K562 (cell line): Measurements from ENCODE around the gene TMEM63A. TPM values are rescaled to one million over a fixed set of nuclear protein-coding genes. Genes with fewer than 3 reads are reported as not detected.

Source experiments
- ATAC-seq: fragments of 200-7000 bp; cut with Tn5 transposase; 3 replicates; pipeline ENCODE4 v1.9.1; 2020; ENCODE audit warnings: moderate library complexity
- BruUV-seq: library from RNA; stranded (reverse); fragments of 400-500 nt; replicated peaks from 2 replicates; lab custom pipeline; 2021; lab: Mats Ljungman, UMichigan
- CTCF ChIA-PET: fragments of 300-600 bp; formaldehyde crosslinking; extraction: SDS; loops from one replicate; lab custom pipeline; 2021; ENCODE audit warnings: low intra/inter-chr PET ratio; lab: Yijun Ruan, JAX
- POLR2A ChIA-PET: fragments of 300-600, 350-650 bp; sonication (Branson Sonifier 250); formaldehyde crosslinking; extraction: SDS; loops from one replicate; lab custom pipeline; 2021; ENCODE audit warnings: antibody characterized with exemption, inconsistent platforms; lab: Yijun Ruan, JAX
- DNase-seq, 4 experiments: peaks; one replicate each; pipeline versions ENCODE4 v3.0.0 to v3.0.0-alpha.2; 2011 to 2018; ENCODE audit warnings: low spot score in 3 of 4, mixed read lengths in 3 of 4; ENCODE audit errors: extremely low read depth in 1 of 4
- FAIRE-seq: peaks from 2 replicates; lab custom pipeline; 2011; peaks lifted over from hg19 to GRCh38; lab: Jason Lieb, UNC
- H2AFZ ChIP-seq: 2 replicates; pipeline ENCODE4 v1.6.0; 2011; ENCODE audit warnings: low read depth, low read length, control low read depth, inconsistent platforms
- H3K27ac ChIP-seq: fragments of 200-600 bp; 3 replicates; pipeline ENCODE4 v1.8.0; 2011; ENCODE audit warnings: low read depth, mild to moderate bottlenecking, control low read depth, inconsistent platforms, low read length, moderate library complexity, mixed read lengths; ENCODE audit errors: extremely low read depth
- H3K27me3 ChIP-seq, 2 experiments: fragments of 300-600 bp in 1 of 2; 2 replicates in 1 of 2; 3 replicates in 1 of 2; pipeline versions ENCODE4 v1.6.0 to v1.8.0; 2011; ENCODE audit warnings: inconsistent platforms in 2 of 2, low read length in 2 of 2, mild to moderate bottlenecking in 1 of 2, mixed read lengths in 1 of 2, moderate library complexity in 1 of 2; ENCODE audit not compliant: control insufficient read depth in 2 of 2, insufficient read depth in 2 of 2
- H3K36me3 ChIP-seq: fragments of 300-600 bp; 3 replicates; pipeline ENCODE4 v1.8.0; 2011; ENCODE audit warnings: mild to moderate bottlenecking, low read length, inconsistent platforms; ENCODE audit not compliant: control insufficient read depth, insufficient read depth
- H3K4me1 ChIP-seq, 2 experiments: fragments of 200-600 bp in 1 of 2; replicated peaks in 1 of 2; 2 replicates in 1 of 2; 3 replicates in 1 of 2; pipeline versions ENCODE4 v1.5.1 to v1.8.0; 2011; ENCODE audit warnings: inconsistent platforms in 2 of 2, low read length in 2 of 2, mild to moderate bottlenecking in 1 of 2, mixed read lengths in 1 of 2, moderate library complexity in 1 of 2; ENCODE audit not compliant: control insufficient read depth in 2 of 2, insufficient read depth in 2 of 2
- H3K4me2 ChIP-seq: 2 replicates; pipeline ENCODE4 v1.6.1; 2011; ENCODE audit warnings: low read length, control low read depth, inconsistent platforms, mixed read lengths; ENCODE audit not compliant: insufficient read depth
- H3K4me3 ChIP-seq: fragments of 200-600 bp; sonication (generic), shearing (Covaris generic); 2 replicates; pipeline ENCODE4 v1.5.1; 2016; ENCODE audit warnings: control low read depth, inconsistent platforms
- H3K79me2 ChIP-seq: fragments of 200-600 bp; 3 replicates; pipeline ENCODE4 v1.8.0; 2011; ENCODE audit warnings: low read length, inconsistent platforms; ENCODE audit not compliant: control insufficient read depth, insufficient read depth
- H3K9ac ChIP-seq, 2 experiments: 2 replicates each; pipeline versions ENCODE4 v1.6.0 to v1.6.1; 2011; ENCODE audit warnings: low read depth in 2 of 2, low read length in 2 of 2, control low read depth in 1 of 2, inconsistent platforms in 1 of 2, mild to moderate bottlenecking in 1 of 2, mixed read lengths in 1 of 2; ENCODE audit not compliant: insufficient read depth in 1 of 2
- H3K9me1 ChIP-seq: one replicate; pipeline ENCODE4 v1.6.0; 2011; ENCODE audit warnings: inconsistent platforms, mild to moderate bottlenecking, low read length, moderate library complexity; ENCODE audit not compliant: control insufficient read depth, insufficient read depth
- H3K9me3 ChIP-seq: replicated peaks from 2 replicates; pipeline ENCODE4 v1.5.1; 2011; ENCODE audit warnings: low read depth, low read length, inconsistent platforms; ENCODE audit not compliant: control insufficient read depth, insufficient read depth
- H4K20me1 ChIP-seq: replicated peaks from 2 replicates; pipeline ENCODE4 v1.6.1; 2011; ENCODE audit warnings: low read length, inconsistent platforms, mixed read lengths; ENCODE audit not compliant: control insufficient read depth, insufficient read depth
- ATF1 ChIP-seq, 2 experiments: fragments of 450-650 bp in 1 of 2; IDR thresholded peaks; 2 replicates each; pipeline ENCODE4 v1.6.1; 2016; ENCODE audit warnings: missing compliant biosample characterization in 1 of 2, missing genetic modification characterization in 1 of 2
- CBX1 ChIP-seq: sonication (generic); IDR thresholded peaks from 2 replicates; pipeline ENCODE4 v1.6.1; 2016; ENCODE audit warnings: antibody characterized with exemption, low read depth, mild to moderate bottlenecking
- HNRNPLL ChIP-seq: fragments of 200-400 bp; formaldehyde crosslinking; IDR thresholded peaks from 2 replicates; pipeline ENCODE4 v1.6.1; 2017; ENCODE audit warnings: low read length, low read depth, mild to moderate bottlenecking; ENCODE audit not compliant: poor library complexity, severe bottlenecking
- MCM5 ChIP-seq: fragments of 450-650 bp; IDR thresholded peaks from 2 replicates; pipeline ENCODE4 v1.6.1; 2016; ENCODE audit warnings: low read depth
- MEIS2 ChIP-seq: fragments of 450-650 bp; IDR thresholded peaks from 2 replicates; pipeline ENCODE4 v1.6.1; 2014; ENCODE audit warnings: mild to moderate bottlenecking; ENCODE audit not compliant: partially characterized antibody
- MTA2 ChIP-seq: fragments of 450-650 bp; IDR thresholded peaks from 2 replicates; pipeline ENCODE4 v1.6.1; 2016; ENCODE audit warnings: low read depth
- NR2C2 ChIP-seq, 2 experiments: fragments of 200-800 bp in 1 of 2; sonication (Bioruptor generic) in 1 of 2; sonication (generic) in 1 of 2; formaldehyde crosslinking in 1 of 2; IDR thresholded peaks; 2 replicates each; pipeline versions ENCODE4 v1.6.1 to v1.8.0; 2016 to 2022; ENCODE audit warnings: mild to moderate bottlenecking in 1 of 2, missing compliant biosample characterization in 1 of 2, missing genetic modification characterization in 1 of 2, missing genetic modification reagents in 1 of 2
- PHF8 ChIP-seq: fragments of 200-600 bp; sonication (generic); IDR thresholded peaks from 2 replicates; pipeline ENCODE4 v1.6.1; 2012; ENCODE audit warnings: mixed run types, mild to moderate bottlenecking, inconsistent platforms, low read length, moderate library complexity, borderline replicate concordance
- RAD21 ChIP-seq, 2 experiments: fragments of 250-450 bp in 1 of 2; fragments of 450-650 bp in 1 of 2; sonication (Bioruptor Pico) in 1 of 2; formaldehyde crosslinking in 1 of 2; IDR thresholded peaks in 1 of 2; conservative IDR thresholded peaks in 1 of 2; 2 replicates each; pipeline versions ENCODE4 v1.4.0 to v1.8.0; 2020 to 2022; ENCODE audit warnings: mild to moderate bottlenecking in 2 of 2, moderate library complexity in 1 of 2
- STAT6 ChIP-seq: sonication (generic); formaldehyde crosslinking; IDR thresholded peaks from 2 replicates; pipeline ENCODE4 v1.8.1; 2023; ENCODE audit warnings: mild to moderate bottlenecking, missing genetic modification reagents
- TEAD4 ChIP-seq, 2 experiments: sonication (generic) in 1 of 2; formaldehyde crosslinking in 1 of 2; IDR thresholded peaks; 2 replicates each; pipeline versions ENCODE4 v1.6.1 to v1.8.0; 2012 to 2022; ENCODE audit warnings: borderline replicate concordance in 1 of 2, inconsistent platforms in 1 of 2, low read length in 1 of 2, mild to moderate bottlenecking in 1 of 2, missing genetic modification reagents in 1 of 2
- USF2 ChIP-seq: sonication (generic); formaldehyde crosslinking; IDR thresholded peaks from 2 replicates; pipeline ENCODE4 v1.5.0; 2020; ENCODE audit warnings: missing genetic modification reagents
- ZNF76 ChIP-seq: fragments of 250-450 bp; sonication (Bioruptor Pico); IDR thresholded peaks from 2 replicates; pipeline ENCODE4 v1.4.0; 2020; ENCODE audit warnings: mild to moderate bottlenecking, moderate library complexity, borderline replicate concordance
- WGBS: fragments of 100-300 bp; shearing (Covaris generic); methylation state at CpG from one replicate; pipeline ENCODE4 v1.1.6; 2016; ENCODE audit warnings: low coverage, mixed read lengths; ENCODE audit not compliant: insufficient coverage; ENCODE audit errors: missing lambda C conversion rate; 5-methylcytosine and 5-hydroxymethylcytosine counted together
- in situ Hi-C: fragments of 300-500 bp; cut with MboI; formaldehyde crosslinking; loops from 4 replicates; pipeline ENCODE4 v1.15.0; 2018; ENCODE audit warnings: inconsistent platforms, mixed read lengths
- intact Hi-C: fragments of 100-400 bp; cut with micrococcal nuclease; formaldehyde crosslinking; loops from 2 replicates; pipeline ENCODE4 v1.14.2; 2022
- polyA plus RNA-seq, 8 experiments: library from polyadenylated mRNA; depleted of rRNA in 4 of 8; stranded (reverse) in 5 of 8; unstranded in 3 of 8; fragments of >200 nt; fragmentation: Nextera tagmentation in 2 of 8; fragmentation: Illumina TruSeq in 1 of 8; extraction: Ambion mirVana in 2 of 8; extraction: Trizol in 1 of 8; gene quantifications; 2 replicates each; pipeline versions ENCODE4 v1.2.1 to v1.2.3, GENCODE V29; 2011 to 2014; ENCODE audit warnings: inconsistent platforms in 1 of 8, missing spikeins in 1 of 8
- total RNA-seq, 7 experiments: library from RNA; depleted of rRNA in 6 of 7; stranded (reverse); fragments of >200 nt in 6 of 7; fragmentation: Illumina TruSeq in 2 of 7; extraction: Trizol in 2 of 7; gene quantifications; 2 replicates each; pipeline versions ENCODE4 v1.2.1 to v1.2.3, GENCODE V29; 2011 to 2021; ENCODE audit warnings: low replicate concordance in 1 of 7

TMEM63A gene
- total and polyA plus RNA-seq, 9 of the 15 experiments (the other 6 are each of a cell fraction or from before 2014, with no cell fraction given), result 2.0 to 54.6 (median 17.5) TPM

GRCh38 chr1:225809842-225810578, 72.2 kb downstream of the TMEM63A start, which contains the start of gene EPHX1:
TSS of gene EPHX1 (plus strand) at chr1:225810124. CDS start at chr1:225828730, 18,606 bp downstream.
- ChIA-PET CTCF (interaction anchor here (0.5 to 1.0 kb wide), 3 partner anchors 25 to 168 kb away, joined by 3 read pairs; no protein-coding TSS in a partner anchor), POLR2A (interaction anchor here (0.6 to 4.3 kb wide), 5 partner anchors 18 to 263 kb away, joined by 3 to 22 read pairs (median 4); no protein-coding TSS in a partner anchor)
- in situ Hi-C loops (no loop called here), intact Hi-C loops (loop anchor here (2.0 to 5.0 kb wide), 2 partner anchors 33 to 252 kb away; partner anchors contain the start of genes H3-3A and SRP9)
- H4K20me1 ChIP-seq, result no peaks in the 10 kb centered on the region; the same call in 1 of the 2 replicates
- peak within 1 kb of the TSS; percentile 48 for H3K4me3 ChIP-seq
- peak; percentile 88 to 94 (median 92) for DNase-seq
- H2AFZ ChIP-seq, result peak within 1 kb of the TSS; percentile 93
- FAIRE-seq, result peak; percentile 82
- no peaks in the 10 kb centered on the region for H3K9me1 ChIP-seq
- no peaks in the 10 kb centered on the region for H3K36me3 ChIP-seq
- no peaks in the 10 kb centered on the region for H3K79me2 ChIP-seq
- H3K4me1 ChIP-seq, result peaks cover 17 to 30% of the 10 kb centered on the region in 2 experiments
- H3K9ac ChIP-seq, result peak within 1 kb of the TSS; percentile 43 to 94; a peak in 3 of 4 replicates
- H3K9me3 ChIP-seq, result no peaks in the 10 kb centered on the region
- 1% methylated on average over 68 of the region's 80 CpGs for WGBS
- BruUV-seq, result no TSS peak
- 0 out of 3 replicates have a peak within 1 kb of the TSS, but pooled peaks have one; percentile 16 for H3K27ac ChIP-seq
- no peaks in the 10 kb centered on the region for H3K27me3 ChIP-seq
- H3K4me2 ChIP-seq, result peak within 1 kb of the TSS; percentile 83
- ATAC-seq, result peak; percentile 94
- TF ChIP-seq ZNF76 (CRISPR knock-in tag), result no peak
- TF ChIP-seq PHF8, result peak; percentile 69; the same call in 1 of the 2 replicates
- TF ChIP-seq MTA2, result no peak
- TF ChIP-seq MCM5, result no peak
- peak; percentile 1; the same call in 1 of the 2 replicates for TF ChIP-seq USF2 (CRISPR knock-in tag)
- peak; percentile 8; the same call in 1 of the 2 replicates for TF ChIP-seq TEAD4 (IDR thresholded peaks at IDR 0.05; ENCODE audit: low read length)
- no peak for TF ChIP-seq TEAD4 (CRISPR knock-in tag; IDR thresholded peaks at IDR 0.05; ENCODE audit: borderline replicate concordance)
- TF ChIP-seq NR2C2 (CRISPR knock-in tag; IDR thresholded peaks at IDR 0.05), result 0 out of 2 replicates have a peak, but pooled peaks have one; percentile 33
- TF ChIP-seq NR2C2 (tag; IDR thresholded peaks at IDR 0.05), result no peak; the same call in 1 of the 2 replicates
- TF ChIP-seq MEIS2, result peak; percentile 27
- peak in 1 of 2 experiments; percentile 45; a peak in 2 of 4 replicates for TF ChIP-seq RAD21 (CRISPR knock-in tag; conservative IDR thresholded peaks at IDR 0.05 in 1 of 2, IDR thresholded peaks at IDR 0.05 in 1 of 2)
- peak; percentile 18; the same call in 1 of the 2 replicates for TF ChIP-seq CBX1
- TF ChIP-seq STAT6 (CRISPR knock-in tag), result 0 out of 2 replicates have a peak, but pooled peaks have one; percentile 35
- TF ChIP-seq HNRNPLL, result peak; percentile 78
- no peak for TF ChIP-seq ATF1 (CRISPR knock-in tag; IDR thresholded peaks at IDR 0.05)
- 0 out of 2 replicates have a peak, but pooled peaks have one; percentile 16 for TF ChIP-seq ATF1 (tag; IDR thresholded peaks at IDR 0.05)
